C1 segment of cervical spinal cord (tissue), 14 donors: Measurements from ENCODE around the gene HRK.

Experiments
- DNase-seq, 14 donors: peaks; one replicate each; lab custom pipeline; 2025; lab: John Stamatoyannopoulos, UW

HRK gene

DNA sequence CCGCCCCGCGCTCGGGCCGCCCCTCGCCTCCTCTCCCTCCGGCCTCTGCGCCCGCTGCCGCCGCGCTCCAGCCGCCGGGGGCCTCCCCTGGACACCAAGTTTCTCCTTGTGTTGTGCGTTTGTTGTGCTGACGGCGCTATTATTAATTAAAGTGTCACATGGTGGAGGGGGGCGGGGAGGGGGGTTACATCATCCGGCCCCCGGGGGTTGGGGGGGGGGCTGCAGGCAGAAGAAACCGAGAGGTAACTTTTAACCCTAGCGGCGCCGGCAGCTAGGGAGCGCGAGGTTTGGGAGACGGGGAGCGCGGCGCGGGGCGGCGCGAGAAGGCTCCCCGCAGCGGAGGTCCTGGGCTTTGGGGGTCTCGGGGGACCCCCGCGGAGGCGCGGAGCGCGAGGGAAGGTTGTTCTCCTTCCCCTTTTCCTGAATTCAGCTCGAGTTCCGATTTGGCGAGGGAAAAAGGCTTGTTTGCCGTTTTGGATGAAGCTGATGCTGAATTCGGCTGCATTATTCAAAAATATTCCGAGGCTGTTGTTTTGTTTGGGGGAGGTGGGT is at the start of gene HRK:
Gene HRK (minus strand): TSS at position 117 of the 552 bp plus-strand sequence. CDS start 134 bp downstream, outside the sequence.
- DNase-seq: no peak

GRCh38 chr12:116929885-116930284 is 48.6 kb upstream of the HRK start:
- DNase-seq: no peak

DNA sequence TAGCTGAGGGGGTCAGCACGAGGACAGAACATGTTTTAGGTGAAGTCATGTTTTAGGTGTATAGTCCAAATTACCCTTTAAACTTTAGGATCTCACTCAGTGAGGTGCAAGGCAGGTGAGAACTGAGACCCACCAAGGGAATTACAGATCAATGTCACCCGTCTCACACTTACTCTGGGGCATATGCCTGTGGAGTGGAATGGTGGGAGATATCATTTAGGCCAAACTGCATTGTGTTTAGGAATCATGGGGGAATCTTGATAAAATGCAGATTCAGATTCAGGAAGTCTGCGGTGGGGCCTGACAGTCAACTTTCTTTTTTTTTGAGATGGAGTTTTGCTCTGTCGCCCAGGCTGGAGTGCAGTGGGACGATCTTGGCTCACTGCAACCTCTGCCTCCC is 47.3 kb upstream of the HRK start:
- DNase-seq: no peak

- no peak for DNase-seq
These were observed 46.2 kb upstream of the HRK start for GRCh38 chr12:116927244-116927940.

GRCh38 chr12:116926283-116927243 is 45.3 kb upstream of the HRK start:
- no peak for DNase-seq

- DNase-seq: peak in 1 of 14 donors; percentile 12
These were observed 43.6 kb upstream of the HRK start for GRCh38 chr12:116924558-116925453.

GRCh38 chr12:116922194-116922897 is 41.1 kb upstream of the HRK start:
- DNase-seq: no peak

- DNase-seq: no peak
These were observed 39.7 kb upstream of the HRK start for GRCh38 chr12:116920939-116921338.

DNA sequence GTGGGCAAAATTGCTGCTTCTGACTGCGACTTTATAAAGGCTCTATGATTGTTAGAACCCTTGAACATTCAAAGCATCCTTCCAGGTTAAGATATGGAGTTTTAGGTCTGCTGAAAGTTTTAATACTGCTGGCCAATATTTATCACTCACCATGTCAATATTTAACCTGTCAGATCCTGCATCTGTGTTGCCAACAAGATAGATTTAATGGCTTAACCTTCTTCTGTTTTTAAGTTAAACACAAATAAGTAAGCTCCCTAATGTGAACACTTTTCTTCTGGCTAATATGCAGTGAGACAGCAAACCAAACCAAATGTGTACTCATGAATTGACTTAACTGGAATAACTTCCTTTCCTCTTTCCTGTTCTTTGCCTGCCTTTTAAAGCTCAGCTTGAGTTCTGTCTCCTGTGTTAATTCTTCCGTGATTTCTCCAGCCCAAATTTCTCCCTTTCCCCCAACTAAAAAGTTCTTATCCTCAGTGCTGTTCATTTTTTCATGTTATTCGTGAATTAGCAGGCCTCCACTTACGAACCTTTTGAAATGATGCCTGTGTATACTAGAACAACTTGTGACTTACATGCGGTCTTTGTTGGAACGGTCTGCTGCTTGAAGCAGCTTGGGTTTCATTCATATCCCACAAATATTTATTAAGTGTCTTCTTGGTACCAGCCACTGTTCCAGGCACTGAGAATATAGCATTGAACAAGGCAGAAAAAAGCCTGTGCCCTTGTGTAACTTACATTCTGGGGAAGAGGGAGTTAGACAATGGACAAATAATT is 38.7 kb upstream of the HRK start:
- DNase-seq: no peak

DNA sequence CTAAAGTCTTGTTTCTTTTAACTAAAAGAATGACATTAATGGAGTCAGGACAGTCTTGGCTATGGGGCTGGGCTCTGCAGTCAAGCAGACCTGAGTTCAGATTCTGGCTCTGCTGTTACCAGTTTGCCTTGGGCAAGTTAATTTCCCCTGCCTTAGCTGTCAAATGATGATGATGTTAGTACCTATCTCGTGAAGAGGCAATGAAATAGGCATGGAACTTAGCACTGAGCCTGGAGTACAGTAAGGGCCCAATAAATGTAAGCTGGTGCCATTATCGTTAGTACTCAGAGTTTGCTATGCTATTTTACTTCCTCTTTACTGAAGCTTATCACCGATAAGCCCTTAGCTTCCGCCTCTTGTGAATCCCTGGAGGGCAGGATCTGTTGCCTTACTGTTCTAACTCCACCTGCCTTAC is 38.0 kb upstream of the HRK start:
- DNase-seq: no peak

- no peak for DNase-seq
These were observed 37.2 kb upstream of the HRK start for GRCh38 chr12:116918464-116918863.

- DNase-seq: no peak
These were observed 35.5 kb upstream of the HRK start for GRCh38 chr12:116916714-116917114.

- no peak for DNase-seq
These were observed 34.9 kb upstream of the HRK start for GRCh38 chr12:116916122-116916521.

- DNase-seq: no peak
These were observed 34.1 kb upstream of the HRK start for GRCh38 chr12:116915326-116915725.

- DNase-seq: peak in 13 of 14 donors; percentile 1 to 62 (median 24)
These were observed 29.6 kb upstream of the HRK start, which contains the start of gene FBXW8 for GRCh38 chr12:116910645-116911451. FBXW8 (plus strand) TSS chr12:116910950; CDS start chr12:116911038, 88 bp downstream.

GRCh38 chr12:116910280-116910644 is 29.0 kb upstream of the HRK start:
- DNase-seq: no peak

GRCh38 chr12:116906285-116906684 is 25.0 kb upstream of the HRK start:
- DNase-seq: no peak

DNA sequence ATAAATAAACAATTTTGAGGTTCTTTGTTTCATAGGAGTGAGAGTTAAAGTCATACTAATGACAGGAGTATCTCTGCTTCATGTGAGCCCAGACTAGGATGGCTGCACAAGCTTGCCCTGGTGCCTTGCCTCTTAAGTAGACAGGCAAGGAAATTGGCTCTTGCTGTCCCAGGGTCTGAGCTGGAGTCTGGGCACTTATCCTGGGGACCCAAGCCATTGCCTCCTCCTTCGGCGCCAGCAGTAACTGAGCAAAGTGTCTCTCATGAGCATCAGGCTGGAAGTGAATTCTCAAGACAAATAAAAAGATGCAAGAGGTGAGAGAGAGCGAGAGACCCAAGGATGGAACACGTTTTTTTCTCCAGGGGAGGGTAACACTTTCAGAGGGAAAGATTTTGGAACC is 22.6 kb upstream of the HRK start:
- no peak for DNase-seq

- no peak for DNase-seq
These were observed 20.4 kb upstream of the HRK start for GRCh38 chr12:116901612-116902011.
